ENCODE results near the gene MBD3. TPM values are rescaled to one million over a fixed set of nuclear protein-coding genes. Genes with fewer than 3 reads are reported as not detected.

Gene MBD3
- total RNA-seq, 4 donors from 2014 or later: 61.4 to 121 (median 68.7) TPM

Small RNA genes within 50 kb of the gene (small RNA-seq; reads per million reads assigned to genes)
- gene AC005943.2 (0 reads per million in 4 donors), gene RN7SL477P (0 reads per million in 4 donors), gene RNU6-1223P (0 to 0.36 (median 0) reads per million in 4 donors)

Other genes with a start within 250 kb of the MBD3 start
- gene NDUFS7, start 209.0 kb downstream of the MBD3 start, total RNA-seq: 100 to 1,000 TPM in 3 of 4 donors, 10 to 100 TPM in 1; 32.2 to 196 (median 156) TPM
- gene GAMT, start 191.3 kb downstream of the MBD3 start, total RNA-seq: 1 to 10 TPM; 1.4 to 4.4 (median 2.9) TPM
- 10 to 100 TPM; 36.3 to 77.2 (median 41.6) TPM for gene DAZAP1, start 185.3 kb downstream of the MBD3 start, total RNA-seq
- gene RPS15, start 154.5 kb downstream of the MBD3 start, total RNA-seq: 1,000 to 10,000 TPM; 1,367 to 2,740 (median 2,511) TPM
- gene APC2, start 142.7 kb downstream of the MBD3 start, total RNA-seq: 1 to 10 TPM in 1 of 4 donors, under 1 TPM in 3; under 0.01 to 6.0 (median 0.36) TPM
- 10 to 100 TPM; 36.2 to 89.2 (median 46.0) TPM for gene C19orf25, start 113.7 kb downstream of the MBD3 start, total RNA-seq
- 10 to 100 TPM in 1 of 4 donors, 1 to 10 TPM in 3; 2.6 to 11.9 (median 7.5) TPM for gene PCSK4, start 102.5 kb downstream of the MBD3 start, total RNA-seq
- gene REEP6, start 101.7 kb downstream of the MBD3 start, total RNA-seq: 1 to 10 TPM in 2 of 4 donors, not detected in 2; 2.2 to 3.3 TPM
- gene ADAMTSL5, start 79.8 kb downstream of the MBD3 start, total RNA-seq: 1 to 10 TPM in 3 of 4 donors, not detected in 1; 2.6 to 3.7 (median 2.7) TPM
- not detected for gene PLK5, start 68.8 kb downstream of the MBD3 start, total RNA-seq
- 100 to 1,000 TPM in 1 of 4 donors, 10 to 100 TPM in 3; 20.8 to 100 (median 27.8) TPM for gene MEX3D, start 24.5 kb downstream of the MBD3 start, total RNA-seq
- 100 to 1,000 TPM in 1 of 4 donors, 10 to 100 TPM in 3; 19.9 to 120 (median 60.8) TPM for gene UQCR11, start 12.6 kb upstream of the MBD3 start, total RNA-seq
- 100 to 1,000 TPM in 1 of 4 donors, 10 to 100 TPM in 3; 55.9 to 160 (median 79.7) TPM for gene TCF3, start 59.8 kb upstream of the MBD3 start, total RNA-seq
- gene ONECUT3, start 160.6 kb upstream of the MBD3 start, total RNA-seq: not detected
- gene ATP8B3, start 219.4 kb upstream of the MBD3 start, total RNA-seq: under 1 TPM in 2 of 4 donors, not detected in 2; 0.27 to 0.75 TPM

Measured in transverse colon (tissue), 4 donors.